Effector CD8-positive, alpha-beta T cell (primary cell): ENCODE results near the gene GABRA4.

Experiments used
- DNase-seq: peaks from one replicate; lab custom pipeline; 2025; lab: John Stamatoyannopoulos, UW
- total RNA-seq, 4 experiments: gene quantifications; one replicate each; lab custom pipeline; 2026; lab: John Stamatoyannopoulos, UW

Gene GABRA4
- 0 to 0.09 (median 0) reads per million in 4 experiments for total RNA-seq

GRCh38 chr4:46993075-46994006, at the start of gene GABRA4:
Gene GABRA4 (minus strand): TSS chr4:46993581. CDS start chr4:46993424, 157 bp downstream.
- no peak for DNase-seq

DNA sequence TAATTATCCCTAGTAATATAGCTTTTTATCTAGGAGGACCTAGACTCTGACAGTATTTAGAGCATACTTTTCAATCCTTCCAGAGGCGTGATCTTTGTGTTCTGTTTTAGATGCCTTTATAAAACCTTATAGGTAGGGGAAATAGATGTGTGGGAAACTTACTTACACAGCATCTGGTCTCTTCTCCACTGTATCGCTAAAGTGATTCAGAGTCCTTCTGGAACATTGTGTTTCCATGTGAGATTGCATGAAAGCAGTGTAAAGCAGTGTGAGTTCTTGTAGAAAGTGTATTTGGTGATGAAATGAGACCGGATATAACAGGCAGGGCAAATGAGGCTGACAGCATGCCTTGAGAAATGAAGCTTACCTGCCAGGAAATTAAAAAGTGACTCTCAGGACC, 47.4 kb upstream of the GABRA4 start:
- no peak for DNase-seq

- DNase-seq, result no peak
These were observed 44.9 kb upstream of the GABRA4 start for GRCh38 chr4:47038263-47038662.

DNA sequence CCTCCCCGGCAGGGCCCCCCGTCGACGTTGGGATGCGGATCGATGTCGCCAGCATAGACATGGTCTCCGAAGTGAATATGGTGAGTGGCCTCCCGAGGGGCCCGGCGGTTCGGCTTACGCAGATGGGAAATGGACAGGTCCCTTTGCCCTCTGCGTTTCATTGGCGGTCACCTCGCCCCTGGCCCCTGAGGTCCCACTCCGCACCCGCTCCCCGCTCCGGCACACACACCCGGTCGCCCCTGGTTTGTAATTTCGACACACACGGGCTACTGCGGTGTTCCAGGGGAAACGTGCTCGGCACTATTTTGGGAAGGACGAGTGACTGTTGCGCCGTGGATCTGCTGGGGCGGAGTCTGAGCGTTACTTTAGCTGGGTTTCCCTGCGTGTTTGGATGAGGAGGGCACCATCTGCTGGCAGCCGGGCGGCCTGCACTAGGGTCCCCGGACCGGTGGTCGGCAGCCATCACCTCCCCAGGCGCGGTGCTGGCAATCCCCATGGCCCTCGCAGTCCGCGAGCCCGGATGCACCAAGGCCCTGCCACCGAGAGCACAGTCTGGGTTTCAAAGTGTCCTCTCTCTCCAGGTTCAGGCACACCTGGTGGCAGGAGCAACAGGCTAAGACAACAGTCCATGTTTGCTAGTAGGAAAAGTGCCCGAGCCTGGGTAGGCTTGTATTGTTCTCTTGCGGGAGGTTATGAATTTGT, 39.2 kb upstream of the GABRA4 start:
- DNase-seq, result no peak

DNA sequence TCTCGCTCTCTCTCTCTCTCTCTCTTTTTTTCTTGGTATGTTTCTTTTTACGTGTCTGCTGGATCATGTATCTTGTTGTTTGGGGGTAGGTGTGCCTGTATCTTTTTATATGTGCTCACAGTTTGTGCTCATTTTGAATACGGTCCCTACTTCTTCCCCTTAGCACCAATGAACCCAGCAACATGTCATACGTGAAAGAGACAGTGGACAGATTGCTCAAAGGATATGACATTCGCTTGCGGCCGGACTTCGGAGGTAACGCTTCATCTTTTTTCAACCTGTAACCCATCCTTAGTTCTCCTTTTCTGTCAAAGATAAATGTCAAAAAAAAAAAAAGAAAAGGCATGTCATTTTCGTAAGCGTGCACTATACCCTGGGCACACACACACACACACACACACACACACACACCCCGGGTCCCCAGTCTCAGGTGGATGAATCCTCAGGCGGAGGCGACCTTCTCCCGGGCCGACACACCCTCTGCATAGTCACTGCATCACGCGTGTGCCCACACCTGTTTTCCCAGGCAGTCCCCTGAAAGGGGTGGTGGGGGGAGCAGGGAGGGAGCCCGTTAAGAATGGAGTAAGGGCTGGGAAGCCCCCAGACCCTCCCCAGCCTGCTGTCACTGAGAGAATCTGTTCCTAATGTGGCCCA, 38.5 kb upstream of the GABRA4 start:
- no peak for DNase-seq

DNA sequence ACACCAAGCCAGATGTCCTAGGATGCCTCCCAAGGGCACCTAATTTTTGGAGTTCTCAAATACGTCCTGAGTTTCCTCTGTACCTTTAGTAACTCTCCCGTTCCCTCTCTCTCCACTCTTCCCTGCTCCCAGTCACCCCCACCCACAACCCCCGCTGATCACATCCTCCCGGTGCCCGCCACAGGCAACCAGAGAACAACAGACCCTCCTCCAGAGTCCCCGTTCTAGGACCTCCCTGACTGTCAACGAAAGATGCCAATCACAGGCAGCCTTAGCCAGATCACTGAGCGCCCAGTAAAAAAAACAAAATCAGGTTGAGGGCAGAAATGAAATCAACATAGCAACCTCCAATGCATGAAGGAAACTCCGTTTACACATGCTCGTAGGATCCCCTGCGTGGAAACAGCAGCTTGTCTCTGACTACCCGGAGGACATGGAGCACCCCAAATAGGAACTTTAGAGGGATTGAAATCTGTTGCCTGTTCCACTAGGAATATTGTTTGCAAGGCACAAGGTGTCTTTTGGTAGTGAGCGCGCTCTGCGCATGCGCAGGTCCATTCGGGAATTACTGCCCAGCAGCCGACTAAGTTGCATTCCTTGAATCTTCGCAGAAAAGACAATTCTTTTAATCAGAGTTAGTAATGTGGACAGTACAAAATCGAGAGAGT, 37.8 kb upstream of the GABRA4 start, which contains the start of gene GABRB1:
Gene GABRB1, plus strand, starts transcription at position 557 of the 668 bp plus-strand sequence.
- DNase-seq, result no peak

- no peak for DNase-seq
These were observed 24.1 kb upstream of the GABRA4 start for GRCh38 chr4:47017494-47017893.

DNA sequence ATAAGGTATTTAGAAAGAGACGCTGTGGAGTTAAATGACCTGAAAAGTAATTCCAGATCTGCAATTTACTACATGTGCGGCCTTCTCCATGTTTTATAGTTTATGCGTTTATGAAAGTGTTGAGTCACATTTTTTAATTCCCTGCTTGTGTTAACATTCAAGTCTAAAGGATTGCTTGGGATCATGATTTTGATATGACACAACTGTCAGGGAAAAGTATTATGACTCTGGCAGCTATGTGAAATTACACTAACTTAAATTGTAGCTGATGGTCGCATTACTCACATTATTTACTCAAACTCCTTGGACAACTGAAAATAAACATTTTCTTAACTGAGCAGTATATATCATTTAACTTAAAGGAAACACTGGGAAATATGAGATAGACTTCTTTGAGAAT, 23.7 kb upstream of the GABRA4 start:
- DNase-seq, result no peak

DNA sequence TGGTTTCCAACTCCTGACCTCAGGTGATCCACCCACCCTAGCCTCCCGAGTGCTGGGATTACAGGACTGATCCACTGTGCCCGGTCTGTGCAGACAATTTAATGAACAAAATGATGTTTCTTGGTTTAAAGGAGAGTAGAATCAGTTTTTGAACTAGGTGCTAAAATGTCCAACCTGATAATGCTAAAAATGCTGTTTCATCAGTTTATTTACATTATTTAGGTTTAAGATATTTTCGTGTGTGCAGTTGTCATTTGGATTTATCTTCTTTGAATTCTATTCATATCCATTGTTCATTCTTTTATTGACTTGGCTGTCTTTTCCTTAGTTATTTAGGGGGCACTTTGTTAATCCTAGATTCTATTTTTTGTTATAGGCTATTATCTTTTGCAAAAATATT, 20.0 kb upstream of the GABRA4 start:
- no peak for DNase-seq

DNA sequence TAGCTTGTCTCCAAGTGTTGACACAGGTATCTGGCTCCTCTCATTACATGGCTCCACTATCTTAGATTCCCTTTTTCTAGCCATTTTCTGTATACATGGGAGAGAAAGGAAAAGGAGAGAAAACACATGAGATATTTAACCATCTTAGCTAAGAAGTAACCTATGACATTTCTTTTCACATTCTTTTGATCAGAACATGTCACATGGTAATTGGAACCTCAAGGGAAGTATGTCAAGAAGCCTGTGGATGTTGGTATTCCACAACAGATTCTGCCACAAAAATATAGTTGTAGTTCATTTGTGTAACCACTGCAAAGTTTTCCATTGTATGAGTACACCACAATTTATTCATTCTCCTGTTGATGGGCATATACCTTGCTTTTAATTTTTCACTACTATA, 19.3 kb upstream of the GABRA4 start:
- DNase-seq, result no peak

DNA sequence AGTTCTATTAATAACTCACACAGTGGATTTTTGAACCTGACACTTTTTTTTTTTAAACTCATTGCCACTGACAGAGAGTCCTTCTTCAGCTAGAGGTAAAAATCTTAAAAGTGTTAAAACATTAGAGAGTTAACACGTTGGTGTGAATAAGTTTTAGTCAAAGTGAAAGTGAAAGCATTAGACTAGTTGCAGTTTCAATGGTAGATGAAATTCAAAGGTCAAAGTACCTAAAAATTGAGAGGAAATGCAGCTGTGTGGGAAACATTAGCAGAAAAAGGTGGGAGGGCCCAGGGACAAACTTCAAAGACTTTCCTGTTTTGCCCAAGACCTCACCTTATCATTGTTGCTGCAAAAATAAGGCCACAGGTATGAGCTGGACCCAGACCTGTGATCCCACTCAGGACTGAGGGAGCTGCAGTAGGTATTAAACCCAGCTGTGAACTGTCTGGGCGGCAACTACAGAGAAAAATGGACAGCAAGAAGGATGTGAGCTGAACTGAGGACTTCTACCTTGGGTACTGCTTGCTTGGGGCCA, 17.6 kb upstream of the GABRA4 start:
- no peak for DNase-seq

- no peak for DNase-seq
These were observed 17.0 kb upstream of the GABRA4 start for GRCh38 chr4:47010347-47010911.

DNA sequence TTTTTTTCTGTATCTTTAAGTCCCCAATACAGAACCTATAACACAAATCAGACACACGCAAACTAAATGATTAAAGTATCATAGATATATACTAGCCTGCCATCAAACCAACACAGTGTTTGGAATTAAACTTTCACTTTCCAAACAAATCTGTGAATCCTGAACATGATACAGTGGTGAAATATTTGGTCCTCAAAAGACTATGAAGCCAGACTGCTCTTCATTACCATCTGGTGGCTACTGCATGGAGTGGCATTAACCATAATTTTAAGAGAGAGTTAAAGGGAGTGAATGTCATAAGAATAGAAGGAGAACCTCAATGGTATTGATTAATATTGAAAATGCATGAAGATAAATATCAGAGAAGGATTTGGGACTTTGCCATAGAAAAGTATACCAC, 9.2 kb upstream of the GABRA4 start:
- no peak for DNase-seq

GRCh38 chr4:47000406-47000805, 7.0 kb upstream of the GABRA4 start:
- DNase-seq, result no peak

DNA sequence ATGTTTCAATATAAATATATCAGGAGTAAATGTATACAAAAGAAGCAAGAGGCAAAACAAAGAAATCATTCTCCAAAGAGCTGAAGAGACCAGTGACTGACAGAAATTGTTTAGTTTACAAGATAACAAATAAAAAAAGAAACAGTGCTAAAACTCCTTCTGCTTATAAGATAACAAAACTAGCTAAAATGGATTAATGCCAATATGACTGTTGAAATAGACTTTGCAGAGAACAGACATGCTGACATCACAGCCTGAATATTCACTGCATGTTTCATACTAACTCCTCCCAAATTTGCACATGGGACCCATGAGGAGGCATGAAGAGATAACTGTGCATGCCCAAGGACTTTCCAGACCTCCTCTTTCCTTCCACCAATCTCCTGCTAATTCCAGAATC, 6.2 kb upstream of the GABRA4 start:
- DNase-seq, result no peak

- no peak for DNase-seq
These were observed 625 bp upstream of the GABRA4 start for GRCh38 chr4:46994007-46994405.

DNA sequence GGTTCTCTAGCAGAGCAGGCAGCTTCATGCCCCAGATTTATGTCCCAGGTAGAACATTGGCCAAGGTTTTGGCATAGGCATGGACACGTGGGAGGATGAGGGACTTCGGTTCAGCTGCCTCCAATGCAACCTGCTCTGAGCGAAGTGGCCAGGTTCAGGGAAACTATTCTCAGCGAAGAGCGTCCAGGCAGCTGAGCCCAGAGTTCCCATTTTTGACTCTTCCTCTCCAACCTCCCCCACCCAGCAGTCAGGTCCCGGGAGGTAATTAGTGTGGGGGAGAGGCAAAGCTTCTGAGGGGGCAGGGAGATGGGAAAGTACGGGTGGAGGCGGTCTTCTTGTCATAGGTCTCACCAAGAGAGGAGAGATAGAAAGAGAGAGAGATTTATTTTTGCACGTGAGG, 1.0 kb downstream of the GABRA4 start:
- no peak for DNase-seq

- DNase-seq, result no peak
These were observed 6.3 kb downstream of the GABRA4 start for GRCh38 chr4:46986922-46987638.

GRCh38 chr4:46984781-46985180, 8.6 kb downstream of the GABRA4 start:
- no peak for DNase-seq

DNA sequence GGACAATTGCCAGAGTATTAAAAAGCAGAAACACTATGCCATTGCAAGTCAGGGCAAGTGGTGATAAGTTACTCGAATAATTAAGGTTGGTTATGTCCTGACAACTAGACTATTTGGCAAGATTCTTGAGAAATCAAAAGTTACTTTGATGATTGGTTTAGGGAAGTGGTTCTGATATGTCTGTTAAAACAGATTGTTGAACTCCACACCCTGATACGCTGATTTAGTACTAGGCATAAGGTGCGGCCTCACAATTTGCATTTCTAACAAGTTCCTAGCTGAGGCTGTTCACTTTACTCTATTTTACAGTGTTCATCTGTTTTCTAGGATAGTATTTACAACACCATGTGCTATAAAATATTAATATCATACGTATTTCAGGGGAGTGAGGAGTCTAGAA, 12.5 kb downstream of the GABRA4 start:
- DNase-seq, result no peak

DNA sequence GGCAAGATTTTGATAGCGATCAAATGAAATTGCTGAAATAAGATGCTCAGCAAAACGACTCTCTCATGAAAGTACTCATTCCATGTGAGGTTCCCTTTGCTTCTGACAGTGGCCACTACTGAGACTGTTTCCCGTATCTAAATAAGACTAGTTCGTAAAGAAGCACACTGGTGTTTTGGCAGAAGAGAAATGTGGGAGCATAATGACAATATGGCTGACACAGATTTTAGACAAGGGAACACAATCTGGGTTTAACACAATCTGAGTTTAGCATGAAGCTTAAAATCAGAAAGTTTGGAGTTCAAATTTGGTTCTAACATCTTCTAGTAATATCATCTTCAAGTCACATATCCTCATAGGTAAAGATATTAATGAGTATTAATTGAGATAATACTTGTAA, 13.7 kb downstream of the GABRA4 start:
- DNase-seq, result no peak
